Measurements from ENCODE around the gene AP1S2.

Gene AP1S2

GRCh38 chrX:15877380-15877779 is 22.8 kb upstream of the AP1S2 start:
- Histone ChIP-seq H3K27me3 (ENCODE audit: control insufficient read depth in 1 of 2, insufficient read depth in 2 of 2, low read length in 2 of 2) (no peaks in the 10 kb centered on the region), H3K36me3 (ENCODE audit: control insufficient read depth in 1 of 2, insufficient read depth in 2 of 2, low read length in 2 of 2) (no peaks in the 10 kb centered on the region)

GRCh38 chrX:15874672-15875071 is 20.1 kb upstream of the AP1S2 start:
- H3K9ac ChIP-seq (ENCODE audit: low read depth in 1 of 2, low read length in 2 of 2): no peak overlapping the region
- no peaks in the 10 kb centered on the region for H3K27me3 ChIP-seq (ENCODE audit: control insufficient read depth in 1 of 2, insufficient read depth in 2 of 2, low read length in 2 of 2)
- no peak overlapping the region for H3K4me3 ChIP-seq (ENCODE audit: low read depth in 1 of 2, low read length in 2 of 2)
- peaks cover 0 to 8% of the 10 kb centered on the region in 2 donors for H3K4me1 ChIP-seq (ENCODE audit: control insufficient read depth in 1 of 2, insufficient read depth in 2 of 2, low read length in 2 of 2)
- H3K27ac ChIP-seq (ENCODE audit: low read depth, low read length): no peak overlapping the region
- H3K9me3 ChIP-seq (ENCODE audit: control insufficient read depth in 1 of 2, low read length in 2 of 2): no peaks in the 10 kb centered on the region
- H3K36me3 ChIP-seq (ENCODE audit: control insufficient read depth in 1 of 2, insufficient read depth in 2 of 2, low read length in 2 of 2): no peaks in the 10 kb centered on the region

More at GRCh38 chrX:15877380-15877779, 22.8 kb upstream of the AP1S2 start:
- Histone ChIP-seq H3K9me3 (ENCODE audit: control insufficient read depth in 1 of 2, low read length in 2 of 2) (no peaks in the 10 kb centered on the region), H3K9ac (ENCODE audit: low read depth in 1 of 2, low read length in 2 of 2) (no peak overlapping the region), H3K27ac (ENCODE audit: low read depth, low read length) (no peak overlapping the region), H3K4me1 (ENCODE audit: control insufficient read depth in 1 of 2, insufficient read depth in 2 of 2, low read length in 2 of 2) (peaks cover 0 to 8% of the 10 kb centered on the region in 2 donors), H3K4me3 (ENCODE audit: low read depth in 1 of 2, low read length in 2 of 2) (no peak overlapping the region)

- no peak overlapping the region for H3K4me3 ChIP-seq (ENCODE audit: low read depth in 1 of 2, low read length in 2 of 2)
- no peaks in the 10 kb centered on the region for H3K27me3 ChIP-seq (ENCODE audit: control insufficient read depth in 1 of 2, insufficient read depth in 2 of 2, low read length in 2 of 2)
- H3K4me1 ChIP-seq (ENCODE audit: control insufficient read depth in 1 of 2, insufficient read depth in 2 of 2, low read length in 2 of 2): peaks cover 0 to 8% of the 10 kb centered on the region in 2 donors
- no peaks in the 10 kb centered on the region for H3K9me3 ChIP-seq (ENCODE audit: control insufficient read depth in 1 of 2, low read length in 2 of 2)
- no peaks in the 10 kb centered on the region for H3K36me3 ChIP-seq (ENCODE audit: control insufficient read depth in 1 of 2, insufficient read depth in 2 of 2, low read length in 2 of 2)
- H3K27ac ChIP-seq (ENCODE audit: low read depth, low read length): no peak overlapping the region
- no peak overlapping the region for H3K9ac ChIP-seq (ENCODE audit: low read depth in 1 of 2, low read length in 2 of 2)
These were observed 19.0 kb upstream of the AP1S2 start for GRCh38 chrX:15873566-15873965.

GRCh38 chrX:15870310-15870709 is 15.7 kb upstream of the AP1S2 start:
- H3K9me3 ChIP-seq (ENCODE audit: control insufficient read depth in 1 of 2, low read length in 2 of 2): no peaks in the 10 kb centered on the region
- no peaks in the 10 kb centered on the region for H3K36me3 ChIP-seq (ENCODE audit: control insufficient read depth in 1 of 2, insufficient read depth in 2 of 2, low read length in 2 of 2)
- H3K27ac ChIP-seq (ENCODE audit: low read depth, low read length): no peak overlapping the region
- H3K4me3 ChIP-seq (ENCODE audit: low read depth in 1 of 2, low read length in 2 of 2): no peak overlapping the region
- no peak overlapping the region for H3K9ac ChIP-seq (ENCODE audit: low read depth in 1 of 2, low read length in 2 of 2)
- H3K4me1 ChIP-seq (ENCODE audit: control insufficient read depth in 1 of 2, insufficient read depth in 2 of 2, low read length in 2 of 2): peaks cover 0 to 8% of the 10 kb centered on the region in 2 donors
- no peaks in the 10 kb centered on the region for H3K27me3 ChIP-seq (ENCODE audit: control insufficient read depth in 1 of 2, insufficient read depth in 2 of 2, low read length in 2 of 2)

GRCh38 chrX:15869695-15870094 is 15.1 kb upstream of the AP1S2 start:
- H3K4me1 ChIP-seq (ENCODE audit: control insufficient read depth in 1 of 2, insufficient read depth in 2 of 2, low read length in 2 of 2): peaks cover 0 to 8% of the 10 kb centered on the region in 2 donors
- H3K36me3 ChIP-seq (ENCODE audit: control insufficient read depth in 1 of 2, insufficient read depth in 2 of 2, low read length in 2 of 2): no peaks in the 10 kb centered on the region
- no peaks in the 10 kb centered on the region for H3K9me3 ChIP-seq (ENCODE audit: control insufficient read depth in 1 of 2, low read length in 2 of 2)
- H3K27ac ChIP-seq (ENCODE audit: low read depth, low read length): no peak overlapping the region
- no peak overlapping the region for H3K9ac ChIP-seq (ENCODE audit: low read depth in 1 of 2, low read length in 2 of 2)
- H3K4me3 ChIP-seq (ENCODE audit: low read depth in 1 of 2, low read length in 2 of 2): no peak overlapping the region
- H3K27me3 ChIP-seq (ENCODE audit: control insufficient read depth in 1 of 2, insufficient read depth in 2 of 2, low read length in 2 of 2): no peaks in the 10 kb centered on the region

GRCh38 chrX:15866147-15866546 is 11.5 kb upstream of the AP1S2 start:
- Histone ChIP-seq H3K4me1 (ENCODE audit: control insufficient read depth in 1 of 2, insufficient read depth in 2 of 2, low read length in 2 of 2) (no peaks in the 10 kb centered on the region), H3K27me3 (ENCODE audit: control insufficient read depth in 1 of 2, insufficient read depth in 2 of 2, low read length in 2 of 2) (no peaks in the 10 kb centered on the region)

GRCh38 chrX:15864629-15865028 is 10.0 kb upstream of the AP1S2 start:
- Histone ChIP-seq H3K27me3 (ENCODE audit: control insufficient read depth in 1 of 2, insufficient read depth in 2 of 2, low read length in 2 of 2) (no peaks in the 10 kb centered on the region), H3K36me3 (ENCODE audit: control insufficient read depth in 1 of 2, insufficient read depth in 2 of 2, low read length in 2 of 2) (no peaks in the 10 kb centered on the region), H3K27ac (ENCODE audit: low read depth, low read length) (no peak overlapping the region), H3K4me1 (ENCODE audit: control insufficient read depth in 1 of 2, insufficient read depth in 2 of 2, low read length in 2 of 2) (no peaks in the 10 kb centered on the region), H3K4me3 (ENCODE audit: low read depth in 1 of 2, low read length in 2 of 2) (no peak overlapping the region), H3K9me3 (ENCODE audit: control insufficient read depth in 1 of 2, low read length in 2 of 2) (no peaks in the 10 kb centered on the region), H3K9ac (ENCODE audit: low read depth in 1 of 2, low read length in 2 of 2) (no peak overlapping the region)

More at GRCh38 chrX:15866147-15866546, 11.5 kb upstream of the AP1S2 start:
- Histone ChIP-seq H3K27ac (ENCODE audit: low read depth, low read length) (no peak overlapping the region), H3K9me3 (ENCODE audit: control insufficient read depth in 1 of 2, low read length in 2 of 2) (no peaks in the 10 kb centered on the region), H3K36me3 (ENCODE audit: control insufficient read depth in 1 of 2, insufficient read depth in 2 of 2, low read length in 2 of 2) (no peaks in the 10 kb centered on the region), H3K4me3 (ENCODE audit: low read depth in 1 of 2, low read length in 2 of 2) (no peak overlapping the region), H3K9ac (ENCODE audit: low read depth in 1 of 2, low read length in 2 of 2) (no peak overlapping the region)

- H3K9me3 ChIP-seq (ENCODE audit: control insufficient read depth in 1 of 2, low read length in 2 of 2): no peaks in the 10 kb centered on the region
- H3K9ac ChIP-seq (ENCODE audit: low read depth in 1 of 2, low read length in 2 of 2): no peak overlapping the region
- no peak overlapping the region for H3K4me3 ChIP-seq (ENCODE audit: low read depth in 1 of 2, low read length in 2 of 2)
- no peaks in the 10 kb centered on the region for H3K27me3 ChIP-seq (ENCODE audit: control insufficient read depth in 1 of 2, insufficient read depth in 2 of 2, low read length in 2 of 2)
- H3K36me3 ChIP-seq (ENCODE audit: control insufficient read depth in 1 of 2, insufficient read depth in 2 of 2, low read length in 2 of 2): no peaks in the 10 kb centered on the region
- no peaks in the 10 kb centered on the region for H3K4me1 ChIP-seq (ENCODE audit: control insufficient read depth in 1 of 2, insufficient read depth in 2 of 2, low read length in 2 of 2)
- H3K27ac ChIP-seq (ENCODE audit: low read depth, low read length): no peak overlapping the region
These were observed 9.4 kb upstream of the AP1S2 start for GRCh38 chrX:15864023-15864422.

- no peak overlapping the region for H3K27ac ChIP-seq (ENCODE audit: low read depth, low read length)
- H3K27me3 ChIP-seq (ENCODE audit: control insufficient read depth in 1 of 2, insufficient read depth in 2 of 2, low read length in 2 of 2): no peaks in the 10 kb centered on the region
- H3K9ac ChIP-seq (ENCODE audit: low read depth in 1 of 2, low read length in 2 of 2): no peak overlapping the region
- no peak overlapping the region for H3K4me3 ChIP-seq (ENCODE audit: low read depth in 1 of 2, low read length in 2 of 2)
- H3K9me3 ChIP-seq (ENCODE audit: control insufficient read depth in 1 of 2, low read length in 2 of 2): no peaks in the 10 kb centered on the region
- H3K36me3 ChIP-seq (ENCODE audit: control insufficient read depth in 1 of 2, insufficient read depth in 2 of 2, low read length in 2 of 2): no peaks in the 10 kb centered on the region
- H3K4me1 ChIP-seq (ENCODE audit: control insufficient read depth in 1 of 2, insufficient read depth in 2 of 2, low read length in 2 of 2): no peaks in the 10 kb centered on the region
These were observed 6.3 kb upstream of the AP1S2 start for GRCh38 chrX:15860921-15861320.

GRCh38 chrX:15858051-15858450 is 3.4 kb upstream of the AP1S2 start:
- H3K36me3 ChIP-seq (ENCODE audit: control insufficient read depth in 1 of 2, insufficient read depth in 2 of 2, low read length in 2 of 2): no peaks in the 10 kb centered on the region
- no peak overlapping the region for H3K9ac ChIP-seq (ENCODE audit: low read depth in 1 of 2, low read length in 2 of 2)
- H3K27me3 ChIP-seq (ENCODE audit: control insufficient read depth in 1 of 2, insufficient read depth in 2 of 2, low read length in 2 of 2): no peaks in the 10 kb centered on the region
- H3K27ac ChIP-seq (ENCODE audit: low read depth, low read length): no peak overlapping the region
- H3K4me3 ChIP-seq (ENCODE audit: low read depth in 1 of 2, low read length in 2 of 2): no peak overlapping the region
- H3K4me1 ChIP-seq (ENCODE audit: control insufficient read depth in 1 of 2, insufficient read depth in 2 of 2, low read length in 2 of 2): peaks cover 0 to 4% of the 10 kb centered on the region in 2 donors
- no peaks in the 10 kb centered on the region for H3K9me3 ChIP-seq (ENCODE audit: control insufficient read depth in 1 of 2, low read length in 2 of 2)

GRCh38 chrX:15856636-15857035 is 2.0 kb upstream of the AP1S2 start:
- no peaks in the 10 kb centered on the region for H3K9me3 ChIP-seq (ENCODE audit: control insufficient read depth in 1 of 2, low read length in 2 of 2)
- H3K4me1 ChIP-seq (ENCODE audit: control insufficient read depth in 1 of 2, insufficient read depth in 2 of 2, low read length in 2 of 2): peaks cover 0 to 4% of the 10 kb centered on the region in 2 donors
- H3K27ac ChIP-seq (ENCODE audit: low read depth, low read length): no peak overlapping the region
- H3K27me3 ChIP-seq (ENCODE audit: control insufficient read depth in 1 of 2, insufficient read depth in 2 of 2, low read length in 2 of 2): no peaks in the 10 kb centered on the region
- no peak overlapping the region for H3K4me3 ChIP-seq (ENCODE audit: low read depth in 1 of 2, low read length in 2 of 2)
- no peaks in the 10 kb centered on the region for H3K36me3 ChIP-seq (ENCODE audit: control insufficient read depth in 1 of 2, insufficient read depth in 2 of 2, low read length in 2 of 2)
- H3K9ac ChIP-seq (ENCODE audit: low read depth in 1 of 2, low read length in 2 of 2): no peak overlapping the region
